SIG-M5 treated with dmso at 0.1 percent for 504 hours (cell line): ENCODE measurements around the gene SGIP1.
A peak's percentile ranks its signal among the peaks of the same experiment; 100 is the strongest.

Source experiments
- DNase-seq: peaks from one replicate; lab custom pipeline; 2025; ENCODE audit not compliant: unreplicated experiment; lab: John Stamatoyannopoulos, UW

The SGIP1 gene

GRCh38 chr1:66533804-66534740, at the start of gene SGIP1:
TSS of gene SGIP1 (plus strand) at chr1:66534153. CDS start at chr1:66534359, 206 bp downstream.
- DNase-seq: no peak

DNA sequence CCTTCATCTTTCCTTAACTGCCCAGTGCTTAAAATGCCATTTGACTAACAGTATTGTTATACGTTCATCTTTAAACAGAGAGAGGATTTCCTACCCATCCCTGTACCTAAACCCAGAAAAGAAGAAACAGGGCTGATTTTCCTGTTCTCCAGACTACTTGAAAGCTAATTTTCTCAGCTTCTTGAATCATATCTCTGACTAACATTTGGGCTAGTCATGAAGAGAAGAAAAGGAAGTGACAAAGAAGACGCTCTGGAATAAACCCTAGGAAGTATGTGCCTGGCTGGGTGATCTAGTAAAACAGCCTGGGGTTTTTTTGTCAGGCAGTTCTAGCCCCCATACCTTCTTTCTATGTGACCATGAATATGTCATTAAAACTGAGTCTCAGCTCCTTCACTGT, 44.8 kb upstream of the SGIP1 start:
- no peak for DNase-seq

GRCh38 chr1:66489972-66490601, 43.9 kb upstream of the SGIP1 start:
- no peak for DNase-seq

DNA sequence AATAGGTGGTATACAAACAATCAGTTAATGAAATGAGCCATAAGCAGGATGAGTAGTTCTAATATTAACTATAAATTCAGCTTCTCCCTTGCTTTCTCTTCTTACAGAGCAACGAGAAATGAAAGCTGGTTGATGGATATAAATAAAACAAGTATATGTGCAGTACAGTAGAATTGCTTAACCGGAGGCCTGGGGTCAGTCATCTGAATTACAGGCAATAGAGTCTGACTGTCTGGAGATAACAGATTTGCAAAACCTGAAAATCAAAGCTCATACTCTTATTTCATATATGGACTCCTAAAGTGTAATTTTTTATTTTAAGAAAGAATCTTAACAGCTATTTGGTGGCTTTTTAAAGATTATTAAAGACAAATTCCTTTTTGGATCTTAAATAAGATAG, 43.1 kb upstream of the SGIP1 start:
- DNase-seq: peak; percentile 10

- DNase-seq: no peak
Observed at GRCh38 chr1:66492424-66492823, 41.5 kb upstream of the SGIP1 start.

- DNase-seq: no peak
Observed at GRCh38 chr1:66493731-66494130, 40.2 kb upstream of the SGIP1 start.

- no peak for DNase-seq
Observed at GRCh38 chr1:66494482-66494881, 39.5 kb upstream of the SGIP1 start.

DNA sequence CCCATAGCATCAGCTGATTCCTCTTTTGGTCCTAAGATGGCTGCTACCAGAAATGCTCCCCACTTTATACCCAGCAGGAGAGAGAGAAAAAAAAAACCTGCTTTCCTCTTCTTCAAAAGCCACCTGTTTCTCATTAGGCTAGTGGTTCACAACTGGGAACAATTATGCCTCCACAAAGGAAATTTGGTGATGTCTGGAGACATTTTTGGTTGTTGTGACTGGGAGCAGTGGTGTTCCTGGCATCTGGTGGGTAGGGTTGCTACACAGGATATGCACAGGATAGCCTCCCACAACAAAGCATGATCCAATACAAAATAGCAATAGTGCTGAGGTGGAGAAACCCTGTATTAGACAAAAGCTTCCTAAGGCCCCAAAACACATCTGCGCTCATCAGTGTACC, 38.5 kb upstream of the SGIP1 start:
- DNase-seq: no peak

DNA sequence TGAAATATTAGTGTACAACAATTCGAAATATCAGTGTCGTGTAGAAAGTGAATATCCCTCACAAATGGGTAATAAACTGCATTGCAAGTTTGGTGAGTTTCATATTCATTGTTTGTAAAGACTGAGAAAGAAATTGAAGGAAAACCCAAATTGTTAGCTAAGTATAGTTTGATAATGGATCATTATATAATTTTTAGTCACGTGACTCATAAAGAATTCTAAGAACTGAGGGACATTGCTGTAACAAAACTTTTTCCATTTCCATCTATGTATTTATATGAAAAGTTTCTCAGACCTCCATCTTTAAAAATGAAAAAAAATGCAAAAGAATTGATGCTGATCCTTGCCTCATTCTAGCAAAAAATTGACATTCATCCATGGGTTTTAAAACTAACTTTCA, 36.0 kb upstream of the SGIP1 start:
- no peak for DNase-seq

DNA sequence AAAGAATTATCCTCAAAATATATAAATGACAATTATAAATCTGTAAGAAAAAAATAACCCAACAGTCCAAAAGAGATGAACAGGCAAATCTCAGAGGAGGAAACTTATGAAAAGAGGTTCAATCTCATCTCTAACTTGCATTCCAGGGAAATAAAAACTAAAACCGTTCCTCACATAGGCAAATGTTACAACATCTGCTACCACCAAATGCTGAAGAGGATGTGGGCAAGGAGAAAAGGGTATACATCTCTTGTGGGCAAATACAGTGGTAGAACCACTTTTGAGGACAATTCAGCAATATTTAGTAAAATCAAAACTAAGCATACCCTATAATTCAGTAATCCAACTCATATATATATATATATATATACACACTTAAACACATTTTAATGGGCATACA, 33.7 kb upstream of the SGIP1 start:
- DNase-seq: no peak

DNA sequence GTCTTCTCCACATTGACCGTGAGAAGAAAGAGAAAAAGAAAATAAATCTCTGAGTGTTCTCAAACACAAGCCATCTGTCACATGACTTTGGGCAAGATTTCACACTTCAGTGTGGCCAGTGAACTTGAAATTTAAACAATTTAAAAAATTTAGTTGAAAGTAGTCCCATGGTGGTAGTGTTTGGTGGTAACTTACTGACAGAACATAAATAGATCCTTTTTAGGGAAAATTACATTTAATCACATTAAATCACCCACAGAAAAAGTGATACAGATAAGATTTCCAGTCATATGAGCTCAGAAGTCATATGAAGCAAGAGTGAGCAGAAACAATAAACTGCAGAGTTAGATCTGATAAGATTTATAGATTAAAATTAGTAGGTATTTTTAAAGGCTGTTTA, 31.9 kb upstream of the SGIP1 start:
- no peak for DNase-seq

DNA sequence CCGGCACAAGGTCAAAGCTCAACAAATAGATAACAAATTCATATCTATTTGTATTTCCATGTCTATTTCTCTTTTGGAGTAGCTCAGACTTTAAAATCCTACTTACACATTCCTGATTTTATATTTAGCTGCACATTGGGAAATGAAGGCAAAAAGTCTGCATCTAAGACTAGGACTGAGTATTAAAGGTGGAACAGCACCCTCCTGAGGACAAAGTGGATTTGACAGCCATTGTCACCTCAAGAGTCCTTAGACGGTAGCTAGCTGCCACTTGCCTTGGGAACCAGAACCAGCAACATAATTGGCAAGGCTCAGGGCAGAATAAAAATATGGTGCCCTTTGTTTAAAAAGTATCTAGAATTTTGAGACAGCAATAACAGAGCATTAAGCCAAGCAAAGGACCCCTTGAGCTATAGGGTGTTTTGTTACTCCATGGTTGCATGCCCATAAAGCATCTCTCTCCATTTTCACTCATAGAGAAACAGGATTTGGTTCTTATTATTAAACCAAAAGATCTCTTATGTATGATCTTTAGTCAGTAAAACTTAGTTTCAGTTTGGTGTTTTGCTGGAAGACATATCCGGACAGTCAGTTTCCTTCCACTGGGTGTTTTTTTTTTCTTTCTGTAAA, 30.0 kb upstream of the SGIP1 start:
- DNase-seq: peak; percentile 52

DNA sequence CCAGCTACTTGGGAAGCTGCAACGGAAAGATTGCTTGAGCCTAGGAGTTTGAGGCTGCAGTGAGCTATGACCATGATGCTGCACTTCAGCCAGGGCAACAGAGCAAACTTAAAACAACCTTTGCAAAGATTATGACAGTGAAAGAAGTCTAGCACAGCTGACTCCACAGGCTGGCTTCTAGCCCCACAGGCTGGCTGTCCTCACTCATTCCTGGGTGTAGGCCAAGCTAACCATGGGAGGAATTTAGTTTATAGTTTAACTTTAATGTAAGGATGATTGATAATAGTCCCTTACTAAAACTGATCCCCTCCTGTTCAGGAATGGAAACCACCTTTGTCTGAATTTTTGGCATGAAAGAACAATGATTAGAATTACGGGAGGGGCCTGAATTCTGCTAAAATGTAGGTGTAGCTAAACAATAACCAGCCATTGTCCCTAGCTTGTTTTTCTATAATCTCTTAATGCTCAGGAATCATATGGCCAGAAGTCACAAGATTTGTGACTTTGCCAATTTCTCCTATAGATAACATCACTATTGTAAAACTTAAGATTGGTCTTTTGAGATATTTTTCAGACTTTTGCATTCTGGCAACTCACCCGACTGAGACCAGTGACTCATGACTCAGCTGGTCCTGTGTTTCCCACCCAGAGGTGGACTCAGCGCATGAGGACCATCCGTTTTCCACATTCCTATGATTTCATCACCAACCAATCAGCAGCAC, 28.1 kb upstream of the SGIP1 start:
- DNase-seq: no peak

GRCh38 chr1:66506393-66506687, 27.6 kb upstream of the SGIP1 start:
- DNase-seq: no peak

DNA sequence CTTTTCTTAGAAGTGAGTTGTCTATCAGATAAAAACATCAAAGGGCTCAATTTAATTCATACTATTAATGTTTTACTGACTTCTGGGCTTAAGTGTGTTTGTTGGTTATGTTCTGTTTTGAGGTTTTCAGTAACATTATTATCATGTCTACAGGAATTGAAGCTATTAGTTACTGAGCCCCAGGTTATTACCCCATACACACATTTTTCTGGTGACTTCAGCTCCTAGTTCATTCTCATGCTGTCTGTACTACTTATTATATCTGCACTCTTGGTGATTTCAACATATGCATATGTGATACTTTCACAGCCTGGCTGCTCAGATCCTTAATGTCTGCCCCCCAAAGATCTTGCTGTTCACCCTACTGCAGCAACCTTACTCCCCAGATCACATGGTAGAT, 27.0 kb upstream of the SGIP1 start:
- no peak for DNase-seq

DNA sequence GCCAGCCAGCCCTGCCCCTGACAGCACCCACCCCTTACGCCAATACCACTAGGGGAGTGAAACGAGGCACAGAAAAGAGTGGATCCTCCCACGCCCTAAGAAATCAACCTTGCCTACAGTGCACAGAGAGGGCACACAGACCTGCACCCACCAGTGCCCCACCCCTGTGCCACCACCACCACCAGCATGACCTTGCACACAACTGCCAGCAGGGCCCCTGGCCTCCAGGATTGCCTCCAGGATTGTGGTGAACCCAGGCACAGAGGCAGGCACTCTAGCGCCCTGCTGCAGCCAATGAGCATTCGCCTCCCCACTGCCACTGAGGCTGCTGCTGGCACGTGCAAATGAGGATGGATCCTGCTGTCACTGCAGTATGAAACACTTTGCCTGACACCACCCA, 23.5 kb upstream of the SGIP1 start:
- DNase-seq: no peak

- no peak for DNase-seq
Observed at GRCh38 chr1:66511118-66511517, 22.8 kb upstream of the SGIP1 start.

DNA sequence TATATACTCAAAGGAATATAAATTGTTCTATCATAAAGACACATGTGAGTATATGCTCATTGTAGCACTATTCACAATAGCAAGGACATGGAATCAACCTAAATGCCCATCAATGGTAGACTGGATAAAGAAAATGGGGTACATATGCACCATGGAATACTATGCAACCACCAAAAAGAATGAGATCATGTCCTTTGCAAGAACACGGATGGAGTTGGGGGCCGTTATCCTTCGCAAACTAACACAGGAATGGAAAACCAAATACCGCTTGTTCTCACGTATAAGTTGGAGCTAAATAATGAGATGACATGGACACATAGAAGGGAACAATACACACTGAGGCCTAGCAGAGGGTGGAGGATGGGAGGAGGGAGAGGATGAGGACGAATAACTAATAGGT, 16.0 kb upstream of the SGIP1 start:
- no peak for DNase-seq

GRCh38 chr1:66518654-66519053, 15.3 kb upstream of the SGIP1 start:
- DNase-seq: no peak

- no peak for DNase-seq
Observed at GRCh38 chr1:66519992-66520391, 14.0 kb upstream of the SGIP1 start.

DNA sequence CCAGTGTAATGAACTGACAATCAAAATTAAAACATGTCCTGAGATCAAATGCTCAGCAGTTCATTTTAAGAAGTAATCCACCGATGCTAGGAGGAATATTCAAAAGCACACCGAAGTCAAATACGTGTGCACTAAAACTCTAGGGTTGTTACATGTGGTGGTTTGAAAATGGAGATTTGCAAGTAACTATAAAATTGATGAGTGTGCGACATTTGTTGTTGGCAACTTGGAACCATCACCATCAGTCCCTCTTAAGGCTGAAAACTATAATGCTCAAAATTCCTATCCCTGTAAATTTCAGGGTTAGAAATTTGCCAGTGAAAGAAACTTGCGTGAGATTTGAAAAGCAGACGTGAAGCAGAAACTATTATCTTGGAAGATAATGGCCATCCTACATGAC, 13.3 kb upstream of the SGIP1 start:
- no peak for DNase-seq
